IMR-90 (cell line): Measurements from ENCODE around the gene YPEL2. TPM values are rescaled to one million over a fixed set of nuclear protein-coding genes. Genes with fewer than 3 reads are reported as not detected.

Source experiments
- ATAC-seq: fragments of 200-7000 bp; cut with Tn5 transposase; 2 replicates; pipeline ENCODE4 v1.9.1; 2020; ENCODE audit warnings: low read depth, mild to moderate bottlenecking, moderate library complexity
- BruUV-seq: library from RNA; stranded (reverse); fragments of 400-500 nt; replicated peaks from 2 replicates; lab custom pipeline; 2021; lab: Mats Ljungman, UMichigan
- CTCF ChIA-PET: fragments of 300-600 bp; formaldehyde crosslinking; extraction: SDS; loops from one replicate; lab custom pipeline; 2021; ENCODE audit warnings: antibody characterized with exemption; lab: Yijun Ruan, JAX
- POLR2A ChIA-PET: fragments of 300-600 bp; sonication (Branson Sonifier 250); formaldehyde crosslinking; loops from one replicate; lab custom pipeline; 2022; ENCODE audit warnings: antibody characterized with exemption; ENCODE audit not compliant: unreplicated experiment; lab: Charles Lee
- DNase-seq: peaks from one replicate; pipeline ENCODE4 v3.0.0; 2013
- H2AFZ ChIP-seq: replicated peaks from 2 replicates; pipeline ENCODE3; 2013; ENCODE audit warnings: low read length, mild to moderate bottlenecking; ENCODE audit not compliant: poor library complexity
- H2AK5ac ChIP-seq: 2 replicates; pipeline ENCODE4 v1.6.1; 2013; ENCODE audit warnings: low read depth, low read length, inconsistent platforms
- H2AK9ac ChIP-seq: replicated peaks from 2 replicates; pipeline ENCODE3; 2013; ENCODE audit warnings: mild to moderate bottlenecking, low read depth, low read length, moderate library complexity; ENCODE audit not compliant: poor library complexity
- H2BK120ac ChIP-seq: 2 replicates; pipeline ENCODE4 v1.6.1; 2013; ENCODE audit warnings: low read depth, low read length, inconsistent platforms
- H2BK15ac ChIP-seq: 3 replicates; pipeline ENCODE4 v1.6.1; 2013; ENCODE audit warnings: low read depth, low read length, inconsistent platforms
- H2BK20ac ChIP-seq: 2 replicates; pipeline ENCODE4 v1.6.1; 2013; ENCODE audit warnings: low read depth, mild to moderate bottlenecking, inconsistent platforms, low read length, moderate library complexity
- H2BK5ac ChIP-seq: 2 replicates; pipeline ENCODE4 v1.6.1; 2013; ENCODE audit warnings: mild to moderate bottlenecking, low read depth, low read length, inconsistent platforms; ENCODE audit not compliant: poor library complexity, severe bottlenecking
- H3K14ac ChIP-seq: replicated peaks from 2 replicates; pipeline ENCODE4 v1.6.1; 2013; ENCODE audit warnings: low read depth, low read length, inconsistent platforms
- H3K18ac ChIP-seq: 2 replicates; pipeline ENCODE4 v1.6.1; 2013; ENCODE audit warnings: low read depth, low read length, control low read depth
- H3K23ac ChIP-seq: 2 replicates; pipeline ENCODE4 v1.6.1; 2013; ENCODE audit warnings: low read depth, low read length, inconsistent platforms
- H3K27ac ChIP-seq: 2 replicates; pipeline ENCODE4 v1.5.1; 2013; ENCODE audit warnings: mild to moderate bottlenecking, control low read depth, low read length; ENCODE audit not compliant: insufficient read depth
- H3K27me3 ChIP-seq: 2 replicates; pipeline ENCODE4 v1.6.1; 2013; ENCODE audit warnings: low read length; ENCODE audit not compliant: control insufficient read depth, insufficient read depth
- H3K36me3 ChIP-seq: 2 replicates; pipeline ENCODE4 v1.6.1; 2013; ENCODE audit warnings: low read length, mixed read lengths; ENCODE audit not compliant: control insufficient read depth, insufficient read depth
- H3K4ac ChIP-seq: 2 replicates; pipeline ENCODE4 v1.6.1; 2013; ENCODE audit warnings: low read depth, low read length, inconsistent platforms
- H3K4me1 ChIP-seq: 2 replicates; pipeline ENCODE4 v1.6.1; 2013; ENCODE audit warnings: low read length, mixed read lengths; ENCODE audit not compliant: control insufficient read depth, insufficient read depth
- H3K4me2 ChIP-seq: 2 replicates; pipeline ENCODE4 v1.6.1; 2013; ENCODE audit warnings: low read depth, mild to moderate bottlenecking, control low read depth, low read length, moderate library complexity
- H3K4me3 ChIP-seq: 2 replicates; pipeline ENCODE4 v1.5.1; 2013; ENCODE audit warnings: low read depth, mild to moderate bottlenecking, control low read depth, low read length, moderate library complexity; ENCODE audit not compliant: insufficient read depth
- H3K56ac ChIP-seq: 2 replicates; pipeline ENCODE4 v1.6.1; 2013; ENCODE audit warnings: low read length, inconsistent platforms; ENCODE audit not compliant: insufficient read depth; ENCODE audit errors: extremely low read depth
- H3K79me1 ChIP-seq, 2 experiments: 2 replicates each; pipeline ENCODE4 v1.6.1; 2013; ENCODE audit warnings: low read length in 2 of 2, inconsistent platforms in 1 of 2, low read depth in 1 of 2
- H3K9ac ChIP-seq: 2 replicates; pipeline ENCODE4 v1.6.1; 2013; ENCODE audit warnings: low read depth, low read length, control low read depth
- H3K9me1 ChIP-seq: 2 replicates; pipeline ENCODE4 v1.6.1; 2013; ENCODE audit warnings: low read length, inconsistent platforms; ENCODE audit not compliant: insufficient read depth
- H3K9me3 ChIP-seq: 2 replicates; pipeline ENCODE4 v1.6.1; 2013; ENCODE audit warnings: low read length; ENCODE audit not compliant: control insufficient read depth, insufficient read depth
- H4K20me1 ChIP-seq: 2 replicates; pipeline ENCODE4 v1.6.1; 2013; ENCODE audit warnings: low read length, inconsistent platforms; ENCODE audit not compliant: insufficient read depth
- H4K5ac ChIP-seq: 2 replicates; pipeline ENCODE4 v1.6.1; 2013; ENCODE audit warnings: mild to moderate bottlenecking, low read depth, low read length, control low read depth
- H4K8ac ChIP-seq, 2 experiments: 2 replicates each; pipeline ENCODE4 v1.6.1; 2013; ENCODE audit warnings: low read depth in 2 of 2, low read length in 2 of 2, control low read depth in 1 of 2, inconsistent platforms in 1 of 2
- H4K91ac ChIP-seq: 2 replicates; pipeline ENCODE4 v1.6.1; 2013; ENCODE audit warnings: low read depth, low read length, inconsistent platforms; ENCODE audit not compliant: insufficient read depth
- BHLHE40 ChIP-seq: fragments of 150-350 bp; IDR thresholded peaks from 2 replicates; pipeline ENCODE4 v1.6.1; 2016; ENCODE audit warnings: mild to moderate bottlenecking, low read depth, low read length
- CHD1 ChIP-seq: IDR thresholded peaks from 2 replicates; pipeline ENCODE4 v1.6.1; 2012; ENCODE audit warnings: low read depth, low read length, improper control_type of control experiment
- ELK1 ChIP-seq: fragments of 150-350 bp; IDR thresholded peaks from 2 replicates; pipeline ENCODE4 v1.6.1; 2016; ENCODE audit warnings: low read depth, mild to moderate bottlenecking, low read length, moderate library complexity, borderline replicate concordance
- MAZ ChIP-seq: IDR thresholded peaks from 2 replicates; pipeline ENCODE4 v1.6.1; 2012; ENCODE audit warnings: low read depth, mild to moderate bottlenecking, low read length, improper control_type of control experiment, moderate library complexity, borderline replicate concordance
- MXI1 ChIP-seq: IDR thresholded peaks from 2 replicates; pipeline ENCODE4 v1.6.1; 2012; ENCODE audit warnings: low read depth, mild to moderate bottlenecking, low read length, moderate library complexity, borderline replicate concordance
- NFE2L2 ChIP-seq: fragments of 150-350 bp; IDR thresholded peaks from 2 replicates; pipeline ENCODE4 v1.6.1; 2016; ENCODE audit warnings: low read depth, mild to moderate bottlenecking, low read length
- POLR2A ChIP-seq: IDR thresholded peaks from 2 replicates; pipeline ENCODE4 v1.6.1; 2012; ENCODE audit warnings: mild to moderate bottlenecking, low read depth, low read length
- RAD21 ChIP-seq: IDR thresholded peaks from 2 replicates; pipeline ENCODE4 v1.6.1; 2012; ENCODE audit warnings: low read length, improper control_type of control experiment
- RCOR1 ChIP-seq: IDR thresholded peaks from 2 replicates; pipeline ENCODE4 v1.6.1; 2012; ENCODE audit warnings: mild to moderate bottlenecking, low read length, improper control_type of control experiment; ENCODE audit not compliant: insufficient replicate concordance
- RFX5 ChIP-seq: IDR thresholded peaks from 2 replicates; pipeline ENCODE4 v1.8.0; 2012; ENCODE audit warnings: low read depth, mild to moderate bottlenecking, low read length, moderate library complexity
- SMC3 ChIP-seq: fragments of 150-350 bp; IDR thresholded peaks from 2 replicates; pipeline ENCODE4 v1.6.1; 2016; ENCODE audit warnings: low read depth, mild to moderate bottlenecking, antibody characterized with exemption, low read length, moderate library complexity
- WGBS, 2 experiments: methylation state at CpG; one replicate each; pipeline versions ENCODE4 v1.1.5 to v1.1.7; 2013; ENCODE audit warnings: missing lambda C conversion rate in 2 of 2; ENCODE audit not compliant: insufficient read length in 1 of 2; ENCODE audit errors: extremely low coverage in 2 of 2; 5-methylcytosine and 5-hydroxymethylcytosine counted together
- dilution Hi-C: fragments of 300-500 bp; cut with HindIII; formaldehyde crosslinking; loops from one replicate; pipeline ENCODE4 v1.14.3; 2018; ENCODE audit warnings: low sequenced_read_pairs; ENCODE audit not compliant: unreplicated experiment
- in situ Hi-C: fragments of 300-500 bp; cut with MboI; formaldehyde crosslinking; loops from 3 replicates; pipeline ENCODE4 v1.14.3; 2019; ENCODE audit warnings: low sequenced_read_pairs, inconsistent platforms, mixed read lengths
- intact Hi-C: fragments of 100-400 bp; cut with micrococcal nuclease; formaldehyde crosslinking; loops from 2 replicates; pipeline ENCODE4 v1.10.0; 2022
- polyA plus RNA-seq, 3 experiments: library from polyadenylated mRNA; depleted of rRNA; stranded (reverse); fragments of >200 nt; gene quantifications; 2 replicates each; pipeline ENCODE4 v1.2.3, GENCODE V29; 2012; ENCODE audit warnings: low replicate concordance in 1 of 3
- total RNA-seq: library from RNA; depleted of rRNA; stranded (reverse); fragments of >200 nt; gene quantifications from 2 replicates; pipeline ENCODE4 v1.2.3, GENCODE V29; 2012
- TF ChIP-seq, protein P1 (sequence below): fragments of 150-350 bp; IDR thresholded peaks from 2 replicates; pipeline ENCODE4 v1.6.1; 2017; ENCODE audit warnings: mild to moderate bottlenecking, antibody characterized with exemption, low read length, low read depth
- TF ChIP-seq, protein P2 (sequence below): conservative IDR thresholded peaks from 2 replicates; pipeline ENCODE4 v1.5.1; 2012; ENCODE audit warnings: mild to moderate bottlenecking, low read depth, low read length, improper control_type of control experiment

YPEL2 gene
- total and polyA plus RNA-seq, 2 of the 4 experiments (the other 2 are of a cell fraction): 2.3 to 3.4 TPM

GRCh38 chr17:59433586-59433985 lies 102.1 kb downstream of the YPEL2 start:
- no peak overlapping the region for H4K91ac ChIP-seq
- no peak overlapping the region for H4K8ac ChIP-seq
- H3K18ac ChIP-seq: no peak overlapping the region
- no peak overlapping the region for H2BK5ac ChIP-seq
- H3K9ac ChIP-seq: no peak overlapping the region
- H3K4me1 ChIP-seq: peaks cover 7% of the 10 kb centered on the region; the same call in 1 of the 2 replicates
- DNase-seq (no peak), ATAC-seq (no peak)
- no peaks in the 10 kb centered on the region; the same call in 1 of the 2 replicates for H3K27me3 ChIP-seq
- H3K23ac ChIP-seq: no peak overlapping the region
- no peak for TF ChIP-seq CHD1
- TF ChIP-seq RAD21: no peak
- no peak for TF ChIP-seq MXI1
- no peak for TF ChIP-seq SMC3
- no peak for TF ChIP-seq RCOR1
- TF ChIP-seq, protein P1, sequence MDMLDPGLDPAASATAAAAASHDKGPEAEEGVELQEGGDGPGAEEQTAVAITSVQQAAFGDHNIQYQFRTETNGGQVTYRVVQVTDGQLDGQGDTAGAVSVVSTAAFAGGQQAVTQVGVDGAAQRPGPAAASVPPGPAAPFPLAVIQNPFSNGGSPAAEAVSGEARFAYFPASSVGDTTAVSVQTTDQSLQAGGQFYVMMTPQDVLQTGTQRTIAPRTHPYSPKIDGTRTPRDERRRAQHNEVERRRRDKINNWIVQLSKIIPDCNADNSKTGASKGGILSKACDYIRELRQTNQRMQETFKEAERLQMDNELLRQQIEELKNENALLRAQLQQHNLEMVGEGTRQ: no peak
- TF ChIP-seq NFE2L2: no peak
- no peak for TF ChIP-seq POLR2A
- TF ChIP-seq MAZ: no peak
- TF ChIP-seq BHLHE40: no peak
- TF ChIP-seq ELK1: no peak
- TF ChIP-seq RFX5: no peak
- TF ChIP-seq, protein P2, sequence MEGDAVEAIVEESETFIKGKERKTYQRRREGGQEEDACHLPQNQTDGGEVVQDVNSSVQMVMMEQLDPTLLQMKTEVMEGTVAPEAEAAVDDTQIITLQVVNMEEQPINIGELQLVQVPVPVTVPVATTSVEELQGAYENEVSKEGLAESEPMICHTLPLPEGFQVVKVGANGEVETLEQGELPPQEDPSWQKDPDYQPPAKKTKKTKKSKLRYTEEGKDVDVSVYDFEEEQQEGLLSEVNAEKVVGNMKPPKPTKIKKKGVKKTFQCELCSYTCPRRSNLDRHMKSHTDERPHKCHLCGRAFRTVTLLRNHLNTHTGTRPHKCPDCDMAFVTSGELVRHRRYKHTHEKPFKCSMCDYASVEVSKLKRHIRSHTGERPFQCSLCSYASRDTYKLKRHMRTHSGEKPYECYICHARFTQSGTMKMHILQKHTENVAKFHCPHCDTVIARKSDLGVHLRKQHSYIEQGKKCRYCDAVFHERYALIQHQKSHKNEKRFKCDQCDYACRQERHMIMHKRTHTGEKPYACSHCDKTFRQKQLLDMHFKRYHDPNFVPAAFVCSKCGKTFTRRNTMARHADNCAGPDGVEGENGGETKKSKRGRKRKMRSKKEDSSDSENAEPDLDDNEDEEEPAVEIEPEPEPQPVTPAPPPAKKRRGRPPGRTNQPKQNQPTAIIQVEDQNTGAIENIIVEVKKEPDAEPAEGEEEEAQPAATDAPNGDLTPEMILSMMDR: no peak
- no peak overlapping the region for H2BK120ac ChIP-seq
- no peak overlapping the region for H2BK20ac ChIP-seq
- no peak overlapping the region for H3K27ac ChIP-seq
- H4K20me1 ChIP-seq: no peaks in the 10 kb centered on the region
- intact Hi-C loops (no loop called here), in situ Hi-C loops (no loop called here), dilution Hi-C loops (no loop called here)
- no peak overlapping the region for H2BK15ac ChIP-seq
- H3K4ac ChIP-seq: no peak overlapping the region
- no peak overlapping the region for H2AK9ac ChIP-seq
- H2AFZ ChIP-seq: no peak overlapping the region
- H3K9me3 ChIP-seq: peaks cover 4% of the 10 kb centered on the region
- no peak overlapping the region for H3K14ac ChIP-seq
- no peaks in the 10 kb centered on the region for H3K79me1 ChIP-seq
- H3K4me3 ChIP-seq: no peak overlapping the region
- BruUV-seq: no TSS peak
- ChIA-PET CTCF (no interaction called here), POLR2A (no interaction called here)
- H4K5ac ChIP-seq: no peak overlapping the region
- no peak overlapping the region for H3K56ac ChIP-seq
- H3K36me3 ChIP-seq: no peaks in the 10 kb centered on the region
- no peak overlapping the region for H3K4me2 ChIP-seq
- H2AK5ac ChIP-seq: no peak overlapping the region
- no CpG with 5 or more reads among the region's 2 CpGs for whole genome bisulfite sequencing, 2 experiments
- peaks cover 3% of the 10 kb centered on the region for H3K9me1 ChIP-seq
